ENCODE data around the gene SNCB. TPM values are rescaled to one million over a fixed set of nuclear protein-coding genes. Genes with fewer than 3 reads are reported as not detected.

Gene SNCB
- total RNA-seq = 1 to 10 TPM in 1 of 2 donors, under 1 TPM in 1; 0.22 to 1.8 TPM
- polyA plus RNA-seq (2013, experiment 1 of 2) = 0.25 TPM
- polyA plus RNA-seq (2013, experiment 2 of 2) = 0.58 TPM
- long read RNA-seq, experiment 1 = 0 reads
- long read RNA-seq, experiment 2, partial matches to known transcripts = 0 of 1 reads
- long read RNA-seq, experiment 2, other reads (novel, unspliced or antisense) = 0 of 1 reads
- long read RNA-seq, experiment 3, partial matches to known transcripts = 0 of 2 reads
- long read RNA-seq, experiment 3, other reads (novel, unspliced or antisense) = 0 of 2 reads
- long read RNA-seq, experiment 4 = 0 reads

GRCh38 chr5:176629853-176630680 is at the start of gene SNCB, which contains the start of gene EIF4E1B:
SNCB (minus strand) TSS chr5:176630534; CDS start chr5:176629654, 880 bp downstream.
EIF4E1B (plus strand) TSS chr5:176630675; CDS start chr5:176642788, 12,113 bp downstream.
- Mint-ChIP-seq H3K4me1 (peaks cover 13% of the 10 kb centered on the region), H3K9me3 (no peaks in the 10 kb centered on the region), H3K36me3 (ENCODE audit: low read depth) (no peaks in the 10 kb centered on the region), H3K27me3 (ENCODE audit: insufficient read depth) (peaks cover 85% of the 10 kb centered on the region), H3K4me3 (peak within 1 kb of the TSS; percentile 46), H3K27ac (no peak within 1 kb of the TSS)
- H3K36me3 ChIP-seq (ENCODE audit: control insufficient read depth, insufficient read depth, low read length) = no peaks in the 10 kb centered on the region
- H3K9me3 ChIP-seq (ENCODE audit: control insufficient read depth, low read length) = no peaks in the 10 kb centered on the region
- H3K27me3 ChIP-seq (ENCODE audit: control insufficient read depth, insufficient read depth, low read length, poor library complexity, severe bottlenecking) = peaks cover 67% of the 10 kb centered on the region
- H3K27ac ChIP-seq (ENCODE audit: low read depth, low read length) = no peak within 1 kb of the TSS
- TF ChIP-seq CTCF (conservative IDR thresholded peaks at IDR 0.05) = no peak
- H3K4me3 ChIP-seq (ENCODE audit: low read length) = peak within 1 kb of the TSS; percentile 74
- H3K9ac ChIP-seq (ENCODE audit: extremely low read depth, low read length, poor library complexity, severe bottlenecking) = no peak within 1 kb of the TSS
- peak; percentile 87 for DNase-seq
- no peaks in the 10 kb centered on the region for H3K4me1 ChIP-seq (ENCODE audit: control insufficient read depth, insufficient read depth, low read length)
- WGBS, 2 experiments (ENCODE audit: insufficient coverage in 1 of 2, insufficient read length in 1 of 2) = 0 to 2% methylated on average over 31 to 94 of the region's 94 CpGs

GRCh38 chr5:176679365-176680225 is 49.3 kb upstream of the SNCB start:
- 89 to 91% methylated on average over 23 to 31 of the region's 31 CpGs for WGBS, 2 experiments (ENCODE audit: insufficient coverage in 1 of 2, insufficient read length in 1 of 2)
- no peak overlapping the region for H3K27ac ChIP-seq (ENCODE audit: low read depth, low read length)
- no peak overlapping the region for H3K9ac ChIP-seq (ENCODE audit: extremely low read depth, low read length, poor library complexity, severe bottlenecking)
- no peaks in the 10 kb centered on the region for H3K36me3 ChIP-seq (ENCODE audit: control insufficient read depth, insufficient read depth, low read length)
- Mint-ChIP-seq H3K9me3 (no peaks in the 10 kb centered on the region), H3K4me1 (peaks cover 10% of the 10 kb centered on the region), H3K36me3 (ENCODE audit: low read depth) (no peaks in the 10 kb centered on the region), H3K27ac (no peak overlapping the region), H3K4me3 (no peak overlapping the region), H3K27me3 (ENCODE audit: insufficient read depth) (peaks cover 48% of the 10 kb centered on the region)
- H3K27me3 ChIP-seq (ENCODE audit: control insufficient read depth, insufficient read depth, low read length, poor library complexity, severe bottlenecking) = no peaks in the 10 kb centered on the region
- peak; percentile 43 for TF ChIP-seq CTCF (conservative IDR thresholded peaks at IDR 0.05)
- H3K9me3 ChIP-seq (ENCODE audit: control insufficient read depth, low read length) = no peaks in the 10 kb centered on the region
- H3K4me3 ChIP-seq (ENCODE audit: low read length) = no peak overlapping the region
- H3K4me1 ChIP-seq (ENCODE audit: control insufficient read depth, insufficient read depth, low read length) = no peaks in the 10 kb centered on the region
- no peak for DNase-seq

GRCh38 chr5:176678584-176678983 is 48.2 kb upstream of the SNCB start:
- no peaks in the 10 kb centered on the region for H3K36me3 Mint-ChIP-seq (ENCODE audit: low read depth)
- Histone ChIP-seq H3K9ac (ENCODE audit: extremely low read depth, low read length, poor library complexity, severe bottlenecking) (no peak overlapping the region), H3K4me3 (ENCODE audit: low read length) (no peak overlapping the region), H3K36me3 (ENCODE audit: control insufficient read depth, insufficient read depth, low read length) (no peaks in the 10 kb centered on the region), H3K27me3 (ENCODE audit: control insufficient read depth, insufficient read depth, low read length, poor library complexity, severe bottlenecking) (no peaks in the 10 kb centered on the region), H3K27ac (ENCODE audit: low read depth, low read length) (no peak overlapping the region), H3K9me3 (ENCODE audit: control insufficient read depth, low read length) (no peaks in the 10 kb centered on the region), H3K4me1 (ENCODE audit: control insufficient read depth, insufficient read depth, low read length) (no peaks in the 10 kb centered on the region)
- TF ChIP-seq CTCF (conservative IDR thresholded peaks at IDR 0.05) = no peak
- peaks cover 5% of the 10 kb centered on the region for H3K4me1 Mint-ChIP-seq
- H3K9me3 Mint-ChIP-seq = no peaks in the 10 kb centered on the region
- 96 to 97% methylated on average over 3 to 5 of the region's 5 CpGs for WGBS, 2 experiments (ENCODE audit: insufficient coverage in 1 of 2, insufficient read length in 1 of 2)
- H3K27me3 Mint-ChIP-seq (ENCODE audit: insufficient read depth) = peaks cover 42% of the 10 kb centered on the region
- no peak for DNase-seq
- H3K4me3 Mint-ChIP-seq = no peak overlapping the region
- H3K27ac Mint-ChIP-seq = no peak overlapping the region
